Embryonic facial prominence (tissue), 1 donor: ENCODE results near the gene MARCHF3.
A peak's percentile ranks its signal among the peaks of the same experiment; 100 is the strongest.
"Not testable (repeated sequence)": the region's sequence is repeated elsewhere in the genome, so short reads cannot be mapped to it uniquely, and the experiment has no call there.

Experiments used
- DNase-seq: peaks from one replicate; pipeline ENCODE4 v3.0.0-alpha.2; 2016; ENCODE audit errors: extremely low spot score

MARCHF3 gene

GRCh38 chr5:126875303-126875785, 155.0 kb downstream of the MARCHF3 start:
- no peak for DNase-seq

- DNase-seq: peak; percentile 62
Observed at GRCh38 chr5:126872561-126873354, 157.6 kb downstream of the MARCHF3 start.

GRCh38 chr5:126871441-126871840, 158.9 kb downstream of the MARCHF3 start:
- DNase-seq: no peak

- no peak for DNase-seq
Observed at GRCh38 chr5:126869005-126869451, 161.3 kb downstream of the MARCHF3 start.

GRCh38 chr5:126868338-126869004, 161.9 kb downstream of the MARCHF3 start:
- DNase-seq: no peak

- DNase-seq: no peak
Observed at GRCh38 chr5:126866851-126867636, 163.3 kb downstream of the MARCHF3 start.

GRCh38 chr5:126865299-126865698, 165.1 kb downstream of the MARCHF3 start:
- DNase-seq: no peak

GRCh38 chr5:126864042-126864688, 166.2 kb downstream of the MARCHF3 start:
- no peak for DNase-seq

GRCh38 chr5:126863402-126863801, 167.0 kb downstream of the MARCHF3 start:
- no peak for DNase-seq

GRCh38 chr5:126858441-126858840, 171.9 kb downstream of the MARCHF3 start:
- DNase-seq: no peak

GRCh38 chr5:126857472-126858410, 172.6 kb downstream of the MARCHF3 start:
- no peak for DNase-seq

- no peak for DNase-seq
Observed at GRCh38 chr5:126855266-126855665, 175.1 kb downstream of the MARCHF3 start.

GRCh38 chr5:126854526-126855110, 175.7 kb downstream of the MARCHF3 start:
- DNase-seq: no peak

- not testable (repeated sequence) for DNase-seq
Observed at GRCh38 chr5:126853541-126854307, 176.6 kb downstream of the MARCHF3 start.

GRCh38 chr5:126852841-126853271, 177.5 kb downstream of the MARCHF3 start:
- no peak for DNase-seq

GRCh38 chr5:126852091-126852571, 178.2 kb downstream of the MARCHF3 start:
- DNase-seq: no peak

GRCh38 chr5:126851501-126852011, 178.8 kb downstream of the MARCHF3 start:
- DNase-seq: no peak

- DNase-seq: no peak
Observed at GRCh38 chr5:126849101-126849678, 181.2 kb downstream of the MARCHF3 start.

- no peak for DNase-seq
Observed at GRCh38 chr5:126848253-126848652, 182.1 kb downstream of the MARCHF3 start.
